Mammary epithelial cell (primary cell): ENCODE measurements around the gene SLFN5.

Source experiments
- CTCF ChIP-seq, 2 donors: IDR thresholded peaks in 1 of 2; conservative IDR thresholded peaks in 1 of 2; 2 replicates each; pipeline ENCODE4 v1.5.1; 2011 to 2012; ENCODE audit warnings: inconsistent platforms in 2 of 2, low read length in 2 of 2, mild to moderate bottlenecking in 2 of 2, control low read depth in 1 of 2, low read depth in 1 of 2; ENCODE audit not compliant: insufficient read depth in 1 of 2; ENCODE audit errors: extremely low read depth in 1 of 2
- EZH2 ChIP-seq: IDR thresholded peaks from 2 replicates; pipeline ENCODE4 v1.6.1; 2012; ENCODE audit warnings: low read length, inconsistent platforms, borderline replicate concordance

GRCh38 chr17:35314415-35315216 is 71.7 kb downstream of the SLFN5 start:
- TF ChIP-seq CTCF (conservative IDR thresholded peaks at IDR 0.05 in 1 of 2, IDR thresholded peaks at IDR 0.05 in 1 of 2; ENCODE audit: extremely low read depth in 1 of 2, insufficient read depth in 1 of 2, low read depth in 1 of 2, low read length in 2 of 2) (no peak), EZH2 (no peak)
